HUES6 (cell line): ENCODE measurements around the gene IRAK1BP1.
"Not testable (repeated sequence)": the region's sequence is repeated elsewhere in the genome, so short reads cannot be mapped to it uniquely, and the experiment has no call there.

Experiments used
- H3K27ac ChIP-seq: 2 replicates; pipeline ENCODE4 v1.7.0; 2013; ENCODE audit warnings: low read depth, mild to moderate bottlenecking, low read length, inconsistent platforms
- H3K27me3 ChIP-seq: 2 replicates; pipeline ENCODE4 v1.6.1; 2013; ENCODE audit warnings: low read length; ENCODE audit not compliant: control insufficient read depth, insufficient read depth
- H3K36me3 ChIP-seq: 2 replicates; pipeline ENCODE4 v1.6.1; 2013; ENCODE audit warnings: low read length; ENCODE audit not compliant: control insufficient read depth, insufficient read depth
- H3K4me1 ChIP-seq: 2 replicates; pipeline ENCODE4 v1.6.1; 2013; ENCODE audit warnings: low read length; ENCODE audit not compliant: control insufficient read depth, insufficient read depth
- H3K4me3 ChIP-seq: 2 replicates; pipeline ENCODE4 v1.5.1; 2013; ENCODE audit warnings: low read depth, low read length
- H3K9ac ChIP-seq: one replicate; pipeline ENCODE4 v1.6.1; 2013; ENCODE audit warnings: mild to moderate bottlenecking, low read length
- H3K9me3 ChIP-seq: 2 replicates; pipeline ENCODE4 v1.6.1; 2013; ENCODE audit warnings: low read depth, low read length; ENCODE audit not compliant: control insufficient read depth, insufficient read depth

Gene IRAK1BP1

DNA sequence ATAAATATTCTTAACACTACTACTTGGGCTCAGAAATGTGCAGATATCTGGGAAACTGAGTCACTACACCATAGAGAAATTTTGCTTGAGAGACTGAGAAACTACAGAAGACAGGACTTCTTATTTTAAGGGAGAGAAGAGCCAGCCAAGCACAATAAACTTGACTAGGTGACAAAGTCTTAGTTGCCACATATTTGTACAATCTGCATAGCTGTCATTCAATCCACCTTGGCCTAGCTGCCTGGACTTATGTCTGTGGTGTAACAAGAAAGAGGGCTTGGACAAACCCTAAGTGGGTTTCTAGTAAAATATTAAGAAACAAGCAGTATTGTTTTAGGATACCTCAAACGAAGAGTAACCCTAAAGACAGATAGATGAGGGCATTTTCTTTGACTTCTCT is 21.8 kb upstream of the IRAK1BP1 start:
- H3K27me3 ChIP-seq: no peaks in the 10 kb centered on the region

DNA sequence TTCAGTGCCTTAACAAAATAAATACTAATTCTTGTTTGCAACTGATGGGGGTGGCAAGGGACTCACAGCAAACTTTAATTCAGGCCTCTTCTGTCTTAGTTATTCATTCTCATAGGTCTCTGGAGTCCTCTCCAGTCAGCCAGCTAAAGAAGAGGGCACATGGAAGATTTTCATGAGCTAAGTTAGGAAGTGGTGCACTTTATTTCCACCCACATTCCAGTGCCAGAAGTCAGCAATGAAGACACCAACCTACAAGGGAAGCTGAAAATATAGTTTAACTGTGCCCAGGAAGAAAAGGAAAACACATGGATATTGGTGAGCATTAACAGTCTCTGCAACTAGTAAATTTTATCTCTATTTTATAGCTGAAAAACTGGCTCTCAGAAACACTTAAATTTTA is 16.7 kb upstream of the IRAK1BP1 start:
- Histone ChIP-seq H3K9me3 (no peaks in the 10 kb centered on the region; the same call in 1 of the 2 replicates), H3K4me1 (no peaks in the 10 kb centered on the region), H3K4me3 (no peak overlapping the region), H3K27me3 (no peaks in the 10 kb centered on the region), H3K9ac (no peak overlapping the region), H3K36me3 (peaks cover 3% of the 10 kb centered on the region; the same call in 1 of the 2 replicates), H3K27ac (no peak overlapping the region)

More for the DNA sequence above, 21.8 kb upstream of the IRAK1BP1 start:
- Histone ChIP-seq H3K36me3 (peaks cover 2% of the 10 kb centered on the region; the same call in 1 of the 2 replicates), H3K27ac (no peak overlapping the region), H3K9ac (no peak overlapping the region), H3K9me3 (no peaks in the 10 kb centered on the region), H3K4me3 (no peak overlapping the region), H3K4me1 (peaks cover 27% of the 10 kb centered on the region; the same call in 1 of the 2 replicates)

DNA sequence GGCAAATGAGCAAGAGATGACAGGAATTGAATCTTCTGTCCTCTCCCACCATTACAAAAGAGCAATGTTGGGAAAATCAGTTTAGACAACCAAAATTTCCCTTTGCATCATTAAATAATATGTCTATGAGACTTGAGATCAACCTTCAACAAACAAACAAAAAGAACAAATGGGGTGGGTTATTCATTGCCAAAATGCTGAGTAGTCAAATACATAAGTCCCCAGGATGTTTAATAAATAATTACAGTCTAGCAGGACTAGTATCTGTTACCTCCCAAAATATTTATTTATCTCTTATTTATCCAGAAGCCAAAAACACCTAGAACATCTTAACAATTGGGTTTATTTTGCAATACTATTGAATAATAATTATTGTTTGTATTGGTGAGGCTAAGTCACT is 16.2 kb upstream of the IRAK1BP1 start:
- Histone ChIP-seq H3K27me3 (no peaks in the 10 kb centered on the region), H3K9ac (no peak overlapping the region), H3K4me3 (no peak overlapping the region), H3K36me3 (peaks cover 3% of the 10 kb centered on the region; the same call in 1 of the 2 replicates), H3K4me1 (no peaks in the 10 kb centered on the region), H3K9me3 (no peaks in the 10 kb centered on the region; the same call in 1 of the 2 replicates), H3K27ac (no peak overlapping the region)

DNA sequence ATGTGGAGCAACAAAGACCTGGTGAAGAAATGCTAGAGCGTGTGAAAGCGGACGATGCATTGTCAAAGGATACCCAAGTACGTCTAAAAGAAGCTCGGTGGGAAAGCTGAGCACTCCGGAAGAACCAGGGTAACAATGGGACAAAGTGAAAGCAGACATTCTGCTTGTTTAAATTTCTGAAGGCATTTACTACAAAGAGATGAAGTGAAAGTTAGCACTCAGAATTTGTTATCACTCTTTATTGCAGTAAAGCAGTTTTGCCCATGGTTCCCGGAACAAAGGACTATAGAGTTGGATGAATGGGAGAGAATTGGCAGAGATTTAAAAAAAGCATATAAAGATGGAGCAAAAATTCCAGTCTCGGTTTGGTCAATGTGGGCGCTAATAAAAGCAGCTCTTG is 12.8 kb upstream of the IRAK1BP1 start:
- Histone ChIP-seq H3K9me3 (peaks cover 18% of the 10 kb centered on the region), H3K36me3 (peaks cover 3% of the 10 kb centered on the region; the same call in 1 of the 2 replicates), H3K9ac (no peak overlapping the region), H3K27me3 (no peaks in the 10 kb centered on the region), H3K4me1 (no peaks in the 10 kb centered on the region), H3K4me3 (no peak overlapping the region), H3K27ac (no peak overlapping the region)

DNA sequence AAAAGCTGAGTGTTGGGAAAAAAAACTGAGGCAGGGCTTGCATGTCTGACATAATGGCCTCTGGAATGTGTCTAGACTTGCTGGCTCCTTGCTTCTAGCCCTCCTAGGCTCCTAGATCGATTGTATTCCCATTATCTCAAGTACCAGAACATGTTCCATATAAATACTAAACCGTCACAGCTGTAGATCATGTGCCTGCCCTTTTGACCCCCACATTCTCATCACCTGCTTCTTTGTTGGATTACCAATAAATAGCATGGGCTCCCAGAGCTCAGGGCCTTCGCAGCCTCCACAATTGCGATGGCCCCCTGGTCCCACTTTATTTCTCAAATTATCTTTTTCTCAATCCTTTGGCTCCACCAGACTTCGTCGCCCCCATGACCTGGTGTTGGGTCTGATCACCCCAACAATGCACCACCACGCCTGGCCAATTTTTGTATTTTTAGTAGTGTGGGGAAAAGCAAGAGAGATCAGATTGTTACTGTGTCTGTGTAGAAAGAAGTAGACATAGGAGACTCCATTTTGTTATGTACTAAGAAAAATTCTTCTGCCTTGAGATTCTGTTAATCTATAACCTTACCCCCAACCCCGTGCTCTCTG is 8.9 kb upstream of the IRAK1BP1 start:
- H3K27me3 ChIP-seq, H3K4me3 ChIP-seq, H3K27ac ChIP-seq, H3K4me1 ChIP-seq, H3K9ac ChIP-seq, H3K36me3 ChIP-seq: not testable (repeated sequence)
- peaks cover 25% of the 10 kb centered on the region for H3K9me3 ChIP-seq

DNA sequence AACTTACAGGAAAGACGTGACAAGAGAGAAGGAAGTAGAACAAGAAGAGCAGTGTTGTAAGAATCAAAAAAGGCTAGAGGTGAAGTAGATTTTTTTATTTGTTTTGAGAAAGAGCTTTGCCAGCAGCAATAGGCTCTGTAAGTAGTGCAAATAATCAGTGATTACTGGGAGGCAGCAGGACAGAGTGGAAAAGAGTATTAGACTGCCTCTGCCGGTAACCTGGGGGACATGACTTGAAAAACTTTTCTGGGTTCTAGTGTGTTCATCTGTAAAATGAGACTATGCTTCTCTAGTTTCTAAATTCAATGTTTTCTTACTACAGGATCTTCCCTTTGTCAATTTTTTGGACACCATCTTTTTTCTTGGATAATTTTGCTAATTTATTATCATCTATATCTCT is 5.8 kb upstream of the IRAK1BP1 start:
- no peaks in the 10 kb centered on the region for H3K27me3 ChIP-seq
- no peaks in the 10 kb centered on the region for H3K36me3 ChIP-seq
- no peak overlapping the region for H3K9ac ChIP-seq
- H3K4me3 ChIP-seq: no peak overlapping the region
- peaks cover 25% of the 10 kb centered on the region for H3K9me3 ChIP-seq
- no peaks in the 10 kb centered on the region for H3K4me1 ChIP-seq
- no peak overlapping the region for H3K27ac ChIP-seq

DNA sequence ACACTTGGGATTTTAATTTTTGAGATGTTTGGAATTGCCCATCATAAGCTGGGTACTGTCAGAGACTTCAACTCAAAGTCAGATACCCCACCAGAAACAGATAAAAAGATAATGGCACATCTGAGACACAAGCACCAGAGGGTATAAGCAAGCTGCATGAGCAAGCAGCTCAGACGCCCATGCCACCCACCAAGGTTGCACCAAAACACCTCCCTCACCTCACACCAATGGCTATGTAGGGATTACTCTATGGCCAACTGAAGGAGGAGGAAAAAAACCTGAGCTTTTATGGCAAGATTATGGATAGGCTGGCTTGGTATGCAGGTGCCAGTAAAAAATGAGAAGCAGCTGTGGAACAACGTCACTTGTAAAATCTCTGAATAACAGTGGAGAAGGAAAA is 3.8 kb upstream of the IRAK1BP1 start:
- Histone ChIP-seq H3K9ac (no peak overlapping the region), H3K36me3 (no peaks in the 10 kb centered on the region), H3K27me3 (no peaks in the 10 kb centered on the region), H3K4me1 (no peaks in the 10 kb centered on the region), H3K9me3 (peaks cover 8% of the 10 kb centered on the region), H3K27ac (no peak overlapping the region), H3K4me3 (no peak overlapping the region)

DNA sequence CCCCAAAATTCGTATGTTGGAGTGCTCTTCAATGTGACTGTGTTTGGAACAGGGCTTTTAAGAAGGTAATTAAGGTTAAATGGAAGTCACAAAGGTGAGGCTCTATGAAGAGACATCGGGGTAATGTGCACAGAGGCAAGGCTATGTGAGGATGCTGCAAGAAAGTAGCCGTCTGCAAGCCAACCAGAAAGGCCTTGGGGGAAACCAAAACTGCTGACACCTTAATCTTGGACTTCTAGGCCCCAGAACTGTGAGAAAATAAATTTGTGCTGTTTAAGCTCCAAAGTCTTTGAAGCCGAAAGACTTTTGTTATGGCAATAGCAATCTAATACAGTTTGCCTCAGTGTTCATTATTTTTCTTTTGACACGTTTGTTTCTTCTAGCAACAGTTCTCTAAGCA is 2.4 kb upstream of the IRAK1BP1 start:
- Histone ChIP-seq H3K4me3 (no peak overlapping the region), H3K9ac (no peak overlapping the region), H3K4me1 (no peaks in the 10 kb centered on the region), H3K27me3 (no peaks in the 10 kb centered on the region), H3K36me3 (no peaks in the 10 kb centered on the region), H3K9me3 (peaks cover 3% of the 10 kb centered on the region; the same call in 1 of the 2 replicates), H3K27ac (no peak overlapping the region)

DNA sequence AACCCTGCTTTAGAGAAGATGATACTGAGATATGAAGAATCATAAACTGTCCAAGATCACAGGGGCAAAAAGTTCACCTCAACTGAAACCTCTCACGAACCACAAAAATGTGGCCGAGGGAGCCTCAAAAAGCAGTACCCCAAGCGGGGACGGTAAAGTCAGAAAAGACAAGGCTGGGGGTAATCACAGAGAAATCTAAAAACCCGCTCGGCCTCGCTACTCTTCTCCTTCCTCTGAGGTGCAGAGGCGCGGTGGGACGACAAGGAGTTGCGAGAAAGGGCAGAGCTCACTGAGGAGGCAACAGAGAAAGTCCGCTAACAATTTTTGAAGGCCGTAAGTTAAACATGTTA is 356 bp upstream of the IRAK1BP1 start:
- Histone ChIP-seq H3K36me3 (no peaks in the 10 kb centered on the region), H3K9me3 (no peaks in the 10 kb centered on the region), H3K9ac (peak overlapping the region; percentile 87), H3K27me3 (no peaks in the 10 kb centered on the region), H3K4me1 (no peaks in the 10 kb centered on the region), H3K4me3 (peak overlapping the region; percentile 88), H3K27ac (peak overlapping the region; percentile 81)

DNA sequence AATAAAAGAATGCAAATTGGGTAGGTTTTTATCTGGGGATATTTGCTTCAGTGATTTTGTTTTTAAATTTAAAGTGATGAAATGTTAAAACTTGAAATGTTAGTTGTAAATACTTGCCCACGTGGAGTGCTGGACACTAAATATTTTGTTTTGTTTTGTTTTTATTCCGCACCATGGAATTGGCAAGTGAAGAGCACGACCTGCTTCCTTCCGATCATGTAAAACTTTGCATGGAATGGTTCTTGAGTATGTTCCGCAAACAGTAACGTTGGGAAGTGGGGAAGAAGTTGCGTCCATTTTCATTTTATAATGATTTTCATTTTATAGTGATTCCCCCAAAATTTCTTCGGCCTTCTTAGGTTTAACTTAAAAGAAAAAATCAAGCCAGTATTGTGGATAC is 765 bp downstream of the IRAK1BP1 start:
- peak overlapping the region; percentile 81; the same call in 1 of the 2 replicates for H3K27ac ChIP-seq
- H3K27me3 ChIP-seq: no peaks in the 10 kb centered on the region
- no peaks in the 10 kb centered on the region for H3K9me3 ChIP-seq
- H3K9ac ChIP-seq: peak overlapping the region; percentile 87
- H3K36me3 ChIP-seq: no peaks in the 10 kb centered on the region
- H3K4me3 ChIP-seq: peak overlapping the region; percentile 88
- no peaks in the 10 kb centered on the region for H3K4me1 ChIP-seq

DNA sequence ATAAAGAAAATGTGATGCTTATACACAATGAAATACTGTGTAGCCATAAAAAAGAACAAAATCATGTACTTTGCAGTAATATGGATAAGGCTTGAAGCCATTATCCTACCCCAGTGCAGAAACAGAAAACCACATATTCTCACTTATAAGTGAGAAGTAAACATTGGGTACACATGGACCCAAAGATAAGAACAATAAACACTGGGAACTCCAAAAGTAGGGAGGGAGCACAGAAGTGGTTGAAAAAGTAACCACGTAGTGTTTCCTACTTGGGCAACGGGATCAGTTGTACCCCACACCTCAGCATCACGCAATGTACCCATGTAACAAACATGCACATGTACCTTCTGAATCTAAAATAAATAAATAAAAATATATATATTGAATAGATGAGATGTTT is 8.2 kb downstream of the IRAK1BP1 start:
- Histone ChIP-seq H3K4me3 (no peak overlapping the region), H3K27me3 (no peaks in the 10 kb centered on the region), H3K27ac (no peak overlapping the region), H3K36me3 (peaks cover 21% of the 10 kb centered on the region), H3K4me1 (no peaks in the 10 kb centered on the region), H3K9me3 (peaks cover 29% of the 10 kb centered on the region), H3K9ac (no peak overlapping the region)
